ENCODE measurements around the gene ZNF468. TPM values are rescaled to one million over a fixed set of nuclear protein-coding genes. Genes with fewer than 3 reads are reported as not detected.

Gene ZNF468
- total and polyA plus RNA-seq, 2 donors (not counting 3 experiments of a cell fraction or from before 2014, with no cell fraction given) = 6.3 to 12.6 TPM

GRCh38 chr19:52897138-52897935 lies 39.9 kb upstream of the ZNF468 start, which contains the start of gene ZNF320:
ZNF320 (minus strand) TSS chr19:52897635; CDS start chr19:52890255, 7,380 bp downstream.
- dilution Hi-C loops (cut with MboI; ENCODE audit: extremely low pct_ligation_motif_present, low sequenced_read_pairs) = no loop called here

More at GRCh38 chr19:52897138-52897935, 39.9 kb upstream of the ZNF468 start, which contains the start of gene ZNF320:
- intact Hi-C loops (cut with micrococcal nuclease) = loop anchor here (1.0 to 5.0 kb wide), 5 partner anchors 26 to 205 kb away; partner anchors contain the start of genes ZNF160, ZNF611, ZNF816 and ZNF888
- Histone ChIP-seq H3K79me2 (ENCODE audit: control insufficient read depth, insufficient read depth, low read length) (peaks cover 4% of the 10 kb centered on the region), H3K27me3 (ENCODE audit: control insufficient read depth in 2 of 2, insufficient read depth in 2 of 2, low read length in 2 of 2) (no peaks in the 10 kb centered on the region), H4K20me1 (replicated peaks; ENCODE audit: control insufficient read depth, extremely low read depth, insufficient read depth, low read length) (no peaks in the 10 kb centered on the region), H3K4me3 (replicated peaks in 1 of 3; ENCODE audit: insufficient read depth in 1 of 3, low read depth in 1 of 3, low read length in 3 of 3) (peak within 1 kb of the TSS; percentile 83 to 99 (median 97)), H3K27ac (ENCODE audit: insufficient read depth, low read depth, low read length) (peak within 1 kb of the TSS; percentile 89), H3K9ac (replicated peaks; ENCODE audit: extremely low read depth, insufficient read depth, low read length) (peak within 1 kb of the TSS; percentile 96), H3K4me1 (ENCODE audit: control insufficient read depth, extremely low read depth, insufficient read depth, low read length) (peaks cover 6% of the 10 kb centered on the region), H2AFZ (ENCODE audit: low read depth, low read length) (peak within 1 kb of the TSS; percentile 99), H3K9me1 (replicated peaks; ENCODE audit: control insufficient read depth, extremely low read depth, insufficient read depth, low read length) (no peaks in the 10 kb centered on the region), H3K4me2 (ENCODE audit: insufficient read depth, low read length) (peak within 1 kb of the TSS; percentile 89), H3K9me3 (replicated peaks; ENCODE audit: control insufficient read depth, insufficient read depth, low read length) (no peaks in the 10 kb centered on the region), H3K36me3 (ENCODE audit: control insufficient read depth in 2 of 2, extremely low read depth in 1 of 2, insufficient read depth in 2 of 2, low read length in 2 of 2) (peaks cover 0 to 2% of the 10 kb centered on the region in 2 experiments)
- ChIA-PET POLR2A (no interaction called here), CTCF (no interaction called here)
- FAIRE-seq = peak; percentile 97
- peak; percentile 96 for DNase-seq (ENCODE audit: low read depth, low spot score)
- TF ChIP-seq JUN (IDR thresholded peaks at IDR 0.05; ENCODE audit: borderline replicate concordance, insufficient read depth, insufficient read length, low read depth) (no peak), GATA2 (IDR thresholded peaks at IDR 0.05; ENCODE audit: insufficient read depth, insufficient read length, low read depth, low read length) (no peak), FOS (IDR thresholded peaks at IDR 0.05; ENCODE audit: borderline replicate concordance, insufficient read depth, low read length) (no peak), CTCF (IDR thresholded peaks at IDR 0.05; ENCODE audit: extremely low read depth in 1 of 2, insufficient read depth in 1 of 2, low read depth in 1 of 2, low read length in 2 of 2) (no peak), MAX (IDR thresholded peaks at IDR 0.05; ENCODE audit: insufficient read depth, insufficient read length) (no peak), MYC (IDR thresholded peaks at IDR 0.05; ENCODE audit: low read depth, low read length) (peak; percentile 50), EZH2 (IDR thresholded peaks at IDR 0.05; ENCODE audit: borderline replicate concordance, low read depth, low read length, severe bottlenecking) (no peak), POLR2AphosphoS5 (IDR thresholded peaks at IDR 0.05; ENCODE audit: insufficient read depth, low read depth, low read length) (peak; percentile 70), POLR2A (IDR thresholded peaks at IDR 0.05; ENCODE audit: low read depth, low read length) (peak; percentile 69)
- BruUV-seq (replicated peaks) = TSS peak; percentile 64

Measured in endothelial cell of umbilical vein (primary cell).